ENCODE measurements around the gene KCNJ5.
A peak's percentile ranks its signal among the peaks of the same experiment; 100 is the strongest.

Gene KCNJ5

GRCh38 chr11:128874427-128874826 lies 16.7 kb upstream of the KCNJ5 start:
- H3K27me3 ChIP-seq (ENCODE audit: control insufficient read depth, insufficient read depth, low read length), result peaks cover 32% of the 10 kb centered on the region
- H3K9ac ChIP-seq (ENCODE audit: low read depth, low read length), result no peak overlapping the region

GRCh38 chr11:128876133-128876650 lies 15.0 kb upstream of the KCNJ5 start:
- H3K36me3 ChIP-seq (ENCODE audit: control insufficient read depth, insufficient read depth, low read length), result no peaks in the 10 kb centered on the region
- H3K9me3 ChIP-seq (ENCODE audit: control insufficient read depth, insufficient read depth, low read length), result no peaks in the 10 kb centered on the region
- no peak overlapping the region for H3K9ac ChIP-seq (ENCODE audit: low read depth, low read length)
- no peak overlapping the region for H3K4me3 ChIP-seq (ENCODE audit: low read depth, low read length)
- H3K4me1 ChIP-seq (ENCODE audit: control insufficient read depth, insufficient read depth, low read length), result peaks cover 15% of the 10 kb centered on the region
- peaks cover 33% of the 10 kb centered on the region for H3K27me3 ChIP-seq (ENCODE audit: control insufficient read depth, insufficient read depth, low read length)

More at GRCh38 chr11:128874427-128874826, 16.7 kb upstream of the KCNJ5 start:
- no peaks in the 10 kb centered on the region for H3K9me3 ChIP-seq (ENCODE audit: control insufficient read depth, insufficient read depth, low read length)
- peaks cover 24% of the 10 kb centered on the region for H3K4me1 ChIP-seq (ENCODE audit: control insufficient read depth, insufficient read depth, low read length)
- H3K4me3 ChIP-seq (ENCODE audit: low read depth, low read length), result no peak overlapping the region
- no peaks in the 10 kb centered on the region for H3K36me3 ChIP-seq (ENCODE audit: control insufficient read depth, insufficient read depth, low read length)

- Histone ChIP-seq H3K4me3 (ENCODE audit: low read depth, low read length) (no peak overlapping the region), H3K9ac (ENCODE audit: low read depth, low read length) (no peak overlapping the region), H3K36me3 (ENCODE audit: control insufficient read depth, insufficient read depth, low read length) (no peaks in the 10 kb centered on the region), H3K4me1 (ENCODE audit: control insufficient read depth, insufficient read depth, low read length) (peaks cover 6% of the 10 kb centered on the region), H3K27me3 (ENCODE audit: control insufficient read depth, insufficient read depth, low read length) (peaks cover 38% of the 10 kb centered on the region), H3K9me3 (ENCODE audit: control insufficient read depth, insufficient read depth, low read length) (no peaks in the 10 kb centered on the region)
Observed at GRCh38 chr11:128877726-128878125, 13.4 kb upstream of the KCNJ5 start.

DNA sequence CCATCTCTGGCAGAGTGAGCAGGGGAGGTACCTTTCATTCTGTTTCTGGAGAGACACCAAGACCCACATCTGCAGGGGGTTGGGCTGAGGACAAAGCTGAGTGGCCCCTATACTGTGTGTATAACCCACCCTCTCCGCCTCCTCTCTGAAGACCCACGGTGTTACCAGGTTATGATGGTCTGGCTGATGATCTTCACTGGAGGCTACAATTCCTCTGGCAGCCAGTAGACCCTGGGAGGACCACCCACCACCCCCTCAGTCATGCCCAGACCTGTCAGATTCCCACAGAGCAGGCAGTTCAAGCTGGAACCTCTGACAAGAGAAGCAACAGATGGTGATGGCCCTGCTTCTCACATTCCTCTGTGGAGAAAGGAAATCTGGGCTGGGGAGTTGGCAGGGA lies 12.7 kb upstream of the KCNJ5 start:
- no peaks in the 10 kb centered on the region for H3K36me3 ChIP-seq (ENCODE audit: control insufficient read depth, insufficient read depth, low read length)
- peaks cover 40% of the 10 kb centered on the region for H3K27me3 ChIP-seq (ENCODE audit: control insufficient read depth, insufficient read depth, low read length)

DNA sequence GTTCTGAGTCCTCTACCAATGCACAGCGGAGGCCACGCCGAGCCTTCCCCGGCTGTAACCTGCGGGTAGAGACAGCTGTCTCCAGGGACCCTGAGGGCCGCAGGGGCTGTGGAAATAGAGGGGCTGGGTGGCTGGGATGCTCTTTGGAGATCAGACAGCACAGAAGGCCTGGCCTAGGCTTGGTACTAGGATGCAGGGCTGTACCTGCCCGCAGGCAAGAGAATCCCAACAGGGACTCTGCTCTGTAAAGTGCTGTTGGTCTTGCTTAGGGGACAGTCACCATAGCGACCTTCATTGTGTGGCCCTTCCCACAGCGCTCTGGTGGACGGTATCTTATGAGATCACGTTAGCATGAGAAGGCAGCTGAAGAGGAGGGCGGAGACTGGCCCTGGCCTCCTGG lies 11.3 kb upstream of the KCNJ5 start:
- Histone ChIP-seq H3K9ac (ENCODE audit: low read depth, low read length) (no peak overlapping the region), H3K4me1 (ENCODE audit: control insufficient read depth, insufficient read depth, low read length) (no peaks in the 10 kb centered on the region), H3K36me3 (ENCODE audit: control insufficient read depth, insufficient read depth, low read length) (no peaks in the 10 kb centered on the region), H3K27me3 (ENCODE audit: control insufficient read depth, insufficient read depth, low read length) (peaks cover 35% of the 10 kb centered on the region), H3K9me3 (ENCODE audit: control insufficient read depth, insufficient read depth, low read length) (no peaks in the 10 kb centered on the region), H3K4me3 (ENCODE audit: low read depth, low read length) (no peak overlapping the region)

More for the DNA sequence above, 12.7 kb upstream of the KCNJ5 start:
- Histone ChIP-seq H3K4me3 (ENCODE audit: low read depth, low read length) (no peak overlapping the region), H3K9me3 (ENCODE audit: control insufficient read depth, insufficient read depth, low read length) (no peaks in the 10 kb centered on the region), H3K9ac (ENCODE audit: low read depth, low read length) (no peak overlapping the region), H3K4me1 (ENCODE audit: control insufficient read depth, insufficient read depth, low read length) (no peaks in the 10 kb centered on the region)

DNA sequence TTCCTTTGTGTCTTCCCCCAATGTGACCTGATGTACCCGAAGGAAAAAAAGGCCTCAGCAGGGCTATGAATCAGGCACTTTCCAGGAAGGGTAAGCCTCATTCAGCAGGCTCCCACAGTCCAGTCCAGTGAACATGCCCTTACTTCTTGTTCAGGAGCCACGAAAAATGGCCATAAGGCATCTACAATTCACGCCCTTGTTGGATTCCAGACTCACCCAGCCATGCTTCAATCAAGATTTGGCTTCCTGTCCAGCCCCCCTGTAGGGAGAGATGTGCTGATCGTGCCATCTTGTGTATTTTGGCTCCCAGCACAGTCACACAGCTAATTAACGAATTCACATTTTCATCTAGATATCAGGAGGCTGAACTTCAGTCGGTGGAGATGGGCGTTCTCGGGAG lies 9.9 kb upstream of the KCNJ5 start:
- peaks cover 30% of the 10 kb centered on the region for H3K27me3 ChIP-seq (ENCODE audit: control insufficient read depth, insufficient read depth, low read length)
- H3K9me3 ChIP-seq (ENCODE audit: control insufficient read depth, insufficient read depth, low read length), result no peaks in the 10 kb centered on the region
- H3K9ac ChIP-seq (ENCODE audit: low read depth, low read length), result no peak overlapping the region
- no peaks in the 10 kb centered on the region for H3K36me3 ChIP-seq (ENCODE audit: control insufficient read depth, insufficient read depth, low read length)
- H3K4me1 ChIP-seq (ENCODE audit: control insufficient read depth, insufficient read depth, low read length), result no peaks in the 10 kb centered on the region
- H3K4me3 ChIP-seq (ENCODE audit: low read depth, low read length), result no peak overlapping the region

- Histone ChIP-seq H3K4me1 (ENCODE audit: control insufficient read depth, insufficient read depth, low read length) (no peaks in the 10 kb centered on the region), H3K9ac (ENCODE audit: low read depth, low read length) (no peak overlapping the region), H3K4me3 (ENCODE audit: low read depth, low read length) (no peak overlapping the region), H3K36me3 (ENCODE audit: control insufficient read depth, insufficient read depth, low read length) (no peaks in the 10 kb centered on the region), H3K27me3 (ENCODE audit: control insufficient read depth, insufficient read depth, low read length) (peaks cover 34% of the 10 kb centered on the region), H3K9me3 (ENCODE audit: control insufficient read depth, insufficient read depth, low read length) (no peaks in the 10 kb centered on the region)
Observed at GRCh38 chr11:128882451-128882850, 8.7 kb upstream of the KCNJ5 start.

GRCh38 chr11:128884054-128884453 lies 7.1 kb upstream of the KCNJ5 start:
- Histone ChIP-seq H3K9me3 (ENCODE audit: control insufficient read depth, insufficient read depth, low read length) (no peaks in the 10 kb centered on the region), H3K27me3 (ENCODE audit: control insufficient read depth, insufficient read depth, low read length) (peaks cover 44% of the 10 kb centered on the region), H3K9ac (ENCODE audit: low read depth, low read length) (no peak overlapping the region), H3K4me1 (ENCODE audit: control insufficient read depth, insufficient read depth, low read length) (peaks cover 5% of the 10 kb centered on the region), H3K4me3 (ENCODE audit: low read depth, low read length) (no peak overlapping the region), H3K36me3 (ENCODE audit: control insufficient read depth, insufficient read depth, low read length) (no peaks in the 10 kb centered on the region)

GRCh38 chr11:128884703-128885338 lies 6.3 kb upstream of the KCNJ5 start:
- Histone ChIP-seq H3K4me1 (ENCODE audit: control insufficient read depth, insufficient read depth, low read length) (peaks cover 5% of the 10 kb centered on the region), H3K27me3 (ENCODE audit: control insufficient read depth, insufficient read depth, low read length) (peaks cover 52% of the 10 kb centered on the region), H3K36me3 (ENCODE audit: control insufficient read depth, insufficient read depth, low read length) (no peaks in the 10 kb centered on the region), H3K4me3 (ENCODE audit: low read depth, low read length) (no peak overlapping the region), H3K9me3 (ENCODE audit: control insufficient read depth, insufficient read depth, low read length) (no peaks in the 10 kb centered on the region), H3K9ac (ENCODE audit: low read depth, low read length) (no peak overlapping the region)

DNA sequence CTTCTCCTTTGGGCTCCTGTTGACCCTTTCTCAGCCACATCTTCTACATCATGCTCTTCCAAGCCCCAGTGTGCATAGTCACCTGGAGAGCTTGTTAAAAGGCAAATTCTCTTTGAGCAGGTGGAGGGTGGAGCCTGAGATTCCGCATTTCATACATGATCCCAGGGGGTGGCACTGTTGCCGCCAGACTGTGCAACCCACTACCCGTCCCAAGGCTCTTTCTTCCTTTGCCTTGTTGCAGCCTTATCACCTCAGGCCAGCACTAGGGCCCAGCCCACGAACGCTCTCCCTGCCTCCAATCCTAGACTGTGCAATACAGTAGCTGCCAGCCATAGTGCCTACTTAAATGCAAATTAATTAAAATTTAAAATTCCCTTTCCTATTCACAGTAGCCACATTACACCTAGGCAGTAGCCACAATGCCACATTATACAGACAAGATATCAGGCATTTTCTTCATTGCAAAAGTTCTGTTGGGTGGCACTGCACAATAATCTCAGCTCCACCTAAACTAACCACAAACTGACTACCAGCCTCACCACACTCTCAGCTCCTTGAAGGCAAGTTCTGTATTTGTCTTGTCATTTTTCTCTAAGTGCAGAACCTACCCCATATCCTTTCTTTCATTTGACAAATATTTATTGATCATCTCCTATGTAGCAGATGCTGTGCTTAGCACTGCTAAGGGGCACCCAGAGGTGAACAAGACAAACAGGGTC lies 4.6 kb upstream of the KCNJ5 start:
- Histone ChIP-seq H3K36me3 (ENCODE audit: control insufficient read depth, insufficient read depth, low read length) (no peaks in the 10 kb centered on the region), H3K4me3 (ENCODE audit: low read depth, low read length) (no peak overlapping the region), H3K9me3 (ENCODE audit: control insufficient read depth, insufficient read depth, low read length) (no peaks in the 10 kb centered on the region), H3K9ac (ENCODE audit: low read depth, low read length) (no peak overlapping the region), H3K4me1 (ENCODE audit: control insufficient read depth, insufficient read depth, low read length) (peaks cover 8% of the 10 kb centered on the region), H3K27me3 (ENCODE audit: control insufficient read depth, insufficient read depth, low read length) (peaks cover 64% of the 10 kb centered on the region)

- Histone ChIP-seq H3K36me3 (ENCODE audit: control insufficient read depth, insufficient read depth, low read length) (no peaks in the 10 kb centered on the region), H3K9ac (ENCODE audit: low read depth, low read length) (no peak overlapping the region), H3K9me3 (ENCODE audit: control insufficient read depth, insufficient read depth, low read length) (no peaks in the 10 kb centered on the region), H3K4me3 (ENCODE audit: low read depth, low read length) (peak overlapping the region; percentile 28), H3K27me3 (ENCODE audit: control insufficient read depth, insufficient read depth, low read length) (peaks cover 74% of the 10 kb centered on the region), H3K4me1 (ENCODE audit: control insufficient read depth, insufficient read depth, low read length) (peaks cover 8% of the 10 kb centered on the region)
Observed at GRCh38 chr11:128888034-128888985, 2.8 kb upstream of the KCNJ5 start.

All from iPS-15b (cell line).